ENCODE measurements around the gene PITPNC1. TPM values are rescaled to one million over a fixed set of nuclear protein-coding genes. Genes with fewer than 3 reads are reported as not detected.

PITPNC1 gene
- total RNA-seq, 1 experiment from 2014 or later: 22.3 TPM

DNA sequence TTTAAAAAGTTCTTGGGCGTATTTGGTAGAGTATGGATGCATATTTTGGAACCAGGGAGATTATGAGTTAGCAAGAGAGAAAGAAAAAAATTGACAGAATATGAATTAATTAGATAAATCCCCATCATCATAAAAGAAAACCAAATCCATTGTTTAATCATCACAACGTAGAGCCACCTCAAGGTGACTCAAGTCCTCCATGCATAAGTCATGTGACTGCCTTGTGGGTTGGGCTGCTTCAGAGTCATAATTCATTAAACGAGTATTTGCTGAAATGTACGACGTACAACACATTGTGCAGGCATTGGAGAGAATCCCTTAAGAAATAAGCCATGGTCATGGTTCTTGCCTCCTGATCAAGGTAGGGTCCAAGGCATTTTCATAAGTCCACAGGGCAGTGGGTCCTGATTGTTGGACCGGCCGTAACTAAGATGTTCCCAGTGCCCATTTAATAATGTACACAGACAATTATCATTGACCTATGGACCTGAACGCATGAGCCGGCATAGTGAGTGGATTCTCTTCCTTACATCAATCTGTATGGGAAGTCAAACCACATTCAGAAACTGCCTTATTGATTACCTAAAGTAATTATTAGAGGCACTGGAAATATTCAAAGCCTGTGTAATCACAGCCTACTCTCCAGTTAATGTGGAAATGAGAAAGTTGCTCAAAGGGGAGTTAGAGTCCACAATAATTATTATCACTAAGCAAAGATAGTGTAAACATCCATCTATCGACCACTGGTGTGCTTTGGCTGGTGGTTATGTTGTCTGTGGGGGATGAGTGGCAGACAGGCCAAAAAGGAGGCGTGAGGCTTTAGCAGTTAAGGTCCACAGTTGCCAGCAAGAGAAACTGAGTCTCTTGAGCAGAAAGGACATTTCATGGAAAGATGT is 165.4 kb downstream of the PITPNC1 start:
- H3K4me3 ChIP-seq (ENCODE audit: insufficient read depth, low read depth, low read length): no peak overlapping the region
- no peak for DNase-seq
- no peaks in the 10 kb centered on the region for H3K27me3 ChIP-seq (ENCODE audit: control insufficient read depth, insufficient read depth, low read length)
- no peaks in the 10 kb centered on the region; the same call in none of the 2 replicates for H3K36me3 ChIP-seq (replicated peaks; ENCODE audit: control insufficient read depth, insufficient read depth, low read length)

DNA sequence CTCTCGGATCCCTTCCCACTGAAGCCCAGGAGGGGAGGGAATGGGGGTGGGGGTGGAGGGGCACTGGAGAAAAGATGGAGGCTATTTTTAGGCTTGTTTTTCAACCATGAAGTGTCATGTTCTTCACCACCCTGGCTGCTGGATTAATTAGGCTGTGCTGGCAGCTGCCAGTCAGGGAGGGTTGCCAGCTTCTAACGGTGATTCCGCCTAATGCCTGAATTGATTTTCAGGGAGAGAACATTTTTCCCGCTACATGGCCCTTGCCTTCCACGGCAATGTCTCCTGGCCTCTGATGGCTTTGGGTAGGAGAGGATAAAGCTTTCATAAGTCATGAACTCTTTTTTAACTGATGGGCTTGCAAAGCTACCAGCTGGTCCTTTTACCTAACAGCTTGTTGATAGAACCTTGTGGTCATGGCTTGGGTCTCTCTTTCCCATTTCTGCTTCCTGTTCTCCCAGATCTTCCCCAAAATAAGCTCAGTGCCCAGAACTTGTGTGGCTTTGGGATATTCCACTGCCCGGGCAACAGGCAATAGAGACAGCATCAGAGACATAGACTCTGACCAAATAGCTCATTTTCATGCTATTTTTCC is 167.4 kb downstream of the PITPNC1 start:
- DNase-seq: no peak
- H3K27me3 ChIP-seq (ENCODE audit: control insufficient read depth, insufficient read depth, low read length): no peaks in the 10 kb centered on the region

DNA sequence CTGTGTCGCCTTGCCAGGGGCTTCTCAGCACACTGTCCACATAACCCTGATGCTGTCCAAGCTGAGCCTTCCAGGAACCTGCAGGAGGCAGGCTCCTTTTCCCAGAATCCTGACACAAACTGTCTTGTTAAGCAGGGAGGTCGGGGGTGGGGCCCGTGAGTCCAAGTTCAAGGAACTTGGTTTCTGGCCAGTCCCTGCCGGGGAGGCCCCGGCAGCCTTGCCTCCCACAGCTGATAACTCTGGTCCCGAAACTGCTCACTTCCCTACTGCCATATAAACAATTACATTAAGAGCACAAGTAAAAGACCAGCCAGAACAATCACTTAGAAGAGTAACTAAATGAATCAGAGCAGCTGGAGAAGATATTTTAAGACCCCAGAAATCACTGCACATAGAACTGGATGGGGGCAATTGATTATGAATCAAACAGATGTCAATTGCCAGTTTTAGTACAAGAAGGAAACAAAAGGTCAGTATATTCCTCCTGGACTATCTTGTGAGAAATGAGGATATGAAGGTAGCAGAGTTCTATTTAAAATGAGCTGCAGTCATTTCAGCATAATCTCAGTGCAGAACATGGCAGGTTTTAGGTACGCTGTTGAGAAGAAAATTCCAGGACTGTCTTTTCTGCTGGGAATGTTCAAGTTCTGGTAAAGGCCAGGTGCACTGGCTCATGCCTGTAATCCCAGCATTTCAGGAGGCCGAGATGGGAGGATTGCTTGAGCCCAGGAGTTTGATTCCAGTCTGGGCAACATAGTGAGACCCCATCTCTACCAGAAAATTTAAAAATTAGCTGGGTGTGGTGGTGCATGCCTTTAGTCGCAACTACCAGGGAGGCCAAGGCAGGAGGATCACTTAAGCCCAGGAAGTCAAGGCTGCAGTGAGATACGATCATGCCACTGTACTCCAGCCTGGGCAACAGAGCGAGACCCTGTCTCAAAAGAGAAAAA is 169.8 kb downstream of the PITPNC1 start:
- peak; percentile 38 for DNase-seq
- H3K27me3 ChIP-seq (ENCODE audit: control insufficient read depth, insufficient read depth, low read length): no peaks in the 10 kb centered on the region
- no peak overlapping the region for H3K4me3 ChIP-seq (ENCODE audit: insufficient read depth, low read depth, low read length)
- no peaks in the 10 kb centered on the region; the same call in 1 of the 2 replicates for H3K36me3 ChIP-seq (replicated peaks; ENCODE audit: control insufficient read depth, insufficient read depth, low read length)

More for the DNA sequence above, 167.4 kb downstream of the PITPNC1 start:
- no peak overlapping the region for H3K4me3 ChIP-seq (ENCODE audit: insufficient read depth, low read depth, low read length)
- no peaks in the 10 kb centered on the region; the same call in none of the 2 replicates for H3K36me3 ChIP-seq (replicated peaks; ENCODE audit: control insufficient read depth, insufficient read depth, low read length)

DNA sequence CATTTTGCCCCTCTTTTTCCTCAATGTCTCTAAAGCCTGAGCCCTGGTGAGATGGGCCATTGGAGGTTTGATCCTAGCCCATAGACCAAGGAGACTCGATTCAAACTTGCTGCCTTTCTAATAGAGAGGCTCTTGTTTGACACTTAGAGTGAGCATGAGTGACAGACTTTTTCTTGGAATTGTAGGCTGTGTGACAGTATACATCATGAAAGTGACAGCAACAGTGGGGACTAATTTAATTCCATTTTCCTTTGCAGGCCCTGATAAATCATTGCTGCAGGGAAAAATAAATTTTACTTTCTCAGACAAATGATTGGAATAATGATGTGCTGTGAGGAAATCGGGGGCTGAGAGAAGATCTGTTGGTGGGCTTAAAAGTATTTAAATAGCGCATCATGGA is 171.6 kb downstream of the PITPNC1 start:
- H3K36me3 ChIP-seq (replicated peaks; ENCODE audit: control insufficient read depth, insufficient read depth, low read length): no peaks in the 10 kb centered on the region; the same call in 1 of the 2 replicates
- DNase-seq: no peak
- no peaks in the 10 kb centered on the region for H3K27me3 ChIP-seq (ENCODE audit: control insufficient read depth, insufficient read depth, low read length)
- no peak overlapping the region for H3K4me3 ChIP-seq (ENCODE audit: insufficient read depth, low read depth, low read length)

DNA sequence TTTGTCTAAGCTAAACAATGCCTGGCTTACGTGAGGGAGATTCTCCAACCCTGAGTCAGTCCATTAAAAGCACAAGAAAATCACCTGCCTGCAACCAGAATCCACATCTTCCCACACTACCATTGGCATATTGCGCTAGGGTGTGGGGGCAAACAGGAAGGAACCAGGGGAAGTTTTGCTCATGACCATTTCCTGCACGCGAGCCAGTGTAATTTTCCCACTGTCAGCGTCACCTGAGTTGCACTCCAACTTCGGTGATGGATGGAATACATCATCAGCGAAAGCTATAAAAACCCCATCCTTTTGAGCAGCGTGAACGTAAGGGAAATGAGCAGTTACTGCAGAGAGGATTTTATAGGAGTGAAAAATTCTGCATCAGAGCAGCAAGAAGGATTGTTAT is 172.7 kb downstream of the PITPNC1 start:
- no peak overlapping the region for H3K4me3 ChIP-seq (ENCODE audit: insufficient read depth, low read depth, low read length)
- no peak for DNase-seq
- H3K27me3 ChIP-seq (ENCODE audit: control insufficient read depth, insufficient read depth, low read length): no peaks in the 10 kb centered on the region
- no peaks in the 10 kb centered on the region; the same call in 1 of the 2 replicates for H3K36me3 ChIP-seq (replicated peaks; ENCODE audit: control insufficient read depth, insufficient read depth, low read length)

DNA sequence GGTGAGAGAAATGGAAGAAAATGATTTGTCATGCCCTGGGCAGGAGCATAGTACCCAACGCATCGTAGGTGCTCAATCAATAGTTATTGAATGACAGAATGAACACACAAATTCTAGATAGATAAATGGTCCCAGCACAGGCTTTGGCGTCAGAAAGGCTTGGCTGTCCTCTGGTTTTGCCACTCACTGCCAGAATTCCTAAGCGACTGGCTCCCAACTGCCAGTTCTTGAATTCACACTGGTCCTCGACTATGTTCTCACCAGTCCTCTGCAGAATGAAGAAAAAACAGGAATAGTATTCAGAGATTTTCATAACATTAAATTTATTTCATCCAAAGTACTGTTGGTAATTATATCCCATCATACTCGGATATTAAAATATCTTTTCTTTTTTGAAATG is 177.6 kb downstream of the PITPNC1 start:
- H3K4me3 ChIP-seq (ENCODE audit: insufficient read depth, low read depth, low read length): no peak overlapping the region
- no peak for DNase-seq
- peaks cover 2% of the 10 kb centered on the region; the same call in 1 of the 2 replicates for H3K36me3 ChIP-seq (replicated peaks; ENCODE audit: control insufficient read depth, insufficient read depth, low read length)
- no peaks in the 10 kb centered on the region for H3K27me3 ChIP-seq (ENCODE audit: control insufficient read depth, insufficient read depth, low read length)

DNA sequence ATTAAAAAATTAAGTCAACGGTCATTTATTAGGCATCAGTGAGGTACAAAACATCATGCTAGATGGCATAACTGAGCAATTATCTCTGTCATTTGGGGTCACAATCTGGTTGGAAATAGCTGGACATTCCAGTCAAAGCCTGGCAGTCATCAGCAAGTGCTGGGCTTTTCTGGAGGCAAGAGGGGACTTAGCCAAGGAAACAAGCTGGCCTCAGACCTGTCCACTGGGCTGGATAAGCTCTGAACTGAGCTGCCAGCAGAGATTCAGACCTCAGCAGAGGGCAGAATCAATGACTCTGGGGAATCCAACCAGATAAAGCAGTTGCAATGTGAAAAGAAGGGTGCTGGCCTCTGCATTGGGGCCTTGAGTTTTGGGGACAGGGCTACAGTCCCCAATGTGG is 178.8 kb downstream of the PITPNC1 start:
- Histone ChIP-seq H3K27me3 (ENCODE audit: control insufficient read depth, insufficient read depth, low read length) (no peaks in the 10 kb centered on the region), H3K36me3 (replicated peaks; ENCODE audit: control insufficient read depth, insufficient read depth, low read length) (peaks cover 2% of the 10 kb centered on the region; the same call in 1 of the 2 replicates), H3K4me3 (ENCODE audit: insufficient read depth, low read depth, low read length) (no peak overlapping the region)
- no peak for DNase-seq

DNA sequence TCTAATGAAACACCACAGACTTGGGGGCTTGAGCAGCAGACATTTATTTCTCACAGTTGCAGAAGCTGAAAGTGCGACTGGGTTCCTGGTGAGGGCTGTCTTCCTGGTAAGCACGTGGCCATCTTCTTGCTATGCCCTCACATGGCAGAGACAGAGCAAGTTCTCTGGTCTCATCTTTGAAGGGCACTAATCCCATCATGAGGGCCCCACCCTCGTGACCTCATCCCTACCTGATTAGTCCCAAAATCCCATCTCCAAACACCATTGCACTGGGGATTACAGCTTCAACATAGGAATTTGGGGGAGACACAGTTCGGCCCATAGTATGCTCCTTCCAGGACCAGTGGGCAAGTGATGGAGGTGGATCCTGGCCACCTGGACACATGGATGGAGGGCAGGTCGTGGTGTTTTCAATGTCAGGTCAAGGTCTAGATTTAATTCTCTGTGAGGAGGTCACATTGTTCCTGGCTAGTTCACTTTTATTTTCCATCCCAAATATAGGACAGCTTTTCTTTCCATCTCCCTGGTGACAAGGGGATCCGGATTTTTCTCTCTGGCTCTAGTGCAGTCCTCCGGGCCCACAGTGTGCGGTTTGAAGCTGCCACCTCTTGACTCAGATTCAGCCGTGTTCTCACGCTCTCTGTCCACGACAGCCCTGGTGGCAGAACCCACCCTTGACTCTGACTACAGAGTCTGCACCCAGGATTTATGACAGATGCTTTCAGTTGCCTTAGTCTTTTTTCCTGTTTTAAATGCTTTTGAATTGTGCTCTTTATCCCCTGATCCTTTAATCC is 180.2 kb downstream of the PITPNC1 start:
- peaks cover 2% of the 10 kb centered on the region; the same call in 1 of the 2 replicates for H3K36me3 ChIP-seq (replicated peaks; ENCODE audit: control insufficient read depth, insufficient read depth, low read length)
- no peak for DNase-seq
- no peaks in the 10 kb centered on the region for H3K27me3 ChIP-seq (ENCODE audit: control insufficient read depth, insufficient read depth, low read length)

DNA sequence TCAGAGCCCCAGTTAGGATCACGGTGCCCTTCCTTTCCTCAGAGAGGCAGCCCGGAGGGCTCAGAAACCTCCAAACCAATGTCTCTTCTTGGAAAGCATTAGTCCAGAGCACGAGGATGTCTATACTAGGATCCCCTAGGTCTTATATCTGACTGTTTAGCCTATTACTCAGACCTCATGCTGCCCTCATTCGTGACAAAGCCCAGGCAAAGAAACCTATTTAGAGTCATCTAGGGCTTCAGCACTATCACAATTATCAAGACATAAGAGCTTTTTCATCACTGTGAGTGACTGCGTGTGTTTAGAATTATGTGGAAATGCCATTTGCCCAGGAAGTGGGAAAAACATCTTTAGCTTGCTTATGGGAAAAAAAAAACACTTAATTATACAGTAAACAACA is 180.8 kb downstream of the PITPNC1 start:
- Histone ChIP-seq H3K36me3 (replicated peaks; ENCODE audit: control insufficient read depth, insufficient read depth, low read length) (peaks cover 2% of the 10 kb centered on the region; the same call in 1 of the 2 replicates), H3K4me3 (ENCODE audit: insufficient read depth, low read depth, low read length) (no peak overlapping the region), H3K27me3 (ENCODE audit: control insufficient read depth, insufficient read depth, low read length) (no peaks in the 10 kb centered on the region)
- no peak for DNase-seq

More for the DNA sequence above, 180.2 kb downstream of the PITPNC1 start:
- no peak overlapping the region for H3K4me3 ChIP-seq (ENCODE audit: insufficient read depth, low read depth, low read length)

DNA sequence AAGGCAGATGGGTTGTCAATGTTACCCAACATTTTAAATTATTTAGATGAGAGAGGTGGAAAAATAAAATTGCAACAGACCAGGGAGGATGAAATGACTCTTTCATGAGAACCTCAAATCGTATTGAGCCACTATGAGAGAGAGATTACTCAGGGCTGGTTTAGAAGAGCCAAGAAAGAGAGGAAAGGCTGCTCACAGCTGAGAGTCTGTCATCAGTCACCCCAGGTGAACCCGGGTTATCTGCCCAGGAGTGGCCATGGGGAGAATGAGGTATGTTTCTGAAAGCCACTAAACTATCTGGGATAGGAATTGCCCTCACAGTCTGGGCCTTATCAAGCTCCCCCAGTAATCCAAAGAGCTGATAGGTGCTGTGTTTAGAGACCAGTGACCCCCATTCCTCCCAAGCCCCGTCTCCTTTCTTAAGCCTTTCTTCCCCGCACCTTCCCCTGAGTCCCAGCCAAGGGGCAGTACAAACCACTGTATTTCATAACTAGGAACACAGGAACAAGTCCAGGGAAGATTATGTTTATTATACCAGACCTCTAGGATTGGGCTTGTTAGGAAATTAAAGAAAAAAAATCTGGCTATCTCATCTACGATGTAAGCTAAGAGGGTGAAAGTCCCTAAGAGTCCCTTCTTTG is 181.8 kb downstream of the PITPNC1 start:
- Histone ChIP-seq H3K36me3 (replicated peaks; ENCODE audit: control insufficient read depth, insufficient read depth, low read length) (peaks cover 2% of the 10 kb centered on the region; the same call in 1 of the 2 replicates), H3K27me3 (ENCODE audit: control insufficient read depth, insufficient read depth, low read length) (no peaks in the 10 kb centered on the region), H3K4me3 (ENCODE audit: insufficient read depth, low read depth, low read length) (no peak overlapping the region)
- DNase-seq: no peak

DNA sequence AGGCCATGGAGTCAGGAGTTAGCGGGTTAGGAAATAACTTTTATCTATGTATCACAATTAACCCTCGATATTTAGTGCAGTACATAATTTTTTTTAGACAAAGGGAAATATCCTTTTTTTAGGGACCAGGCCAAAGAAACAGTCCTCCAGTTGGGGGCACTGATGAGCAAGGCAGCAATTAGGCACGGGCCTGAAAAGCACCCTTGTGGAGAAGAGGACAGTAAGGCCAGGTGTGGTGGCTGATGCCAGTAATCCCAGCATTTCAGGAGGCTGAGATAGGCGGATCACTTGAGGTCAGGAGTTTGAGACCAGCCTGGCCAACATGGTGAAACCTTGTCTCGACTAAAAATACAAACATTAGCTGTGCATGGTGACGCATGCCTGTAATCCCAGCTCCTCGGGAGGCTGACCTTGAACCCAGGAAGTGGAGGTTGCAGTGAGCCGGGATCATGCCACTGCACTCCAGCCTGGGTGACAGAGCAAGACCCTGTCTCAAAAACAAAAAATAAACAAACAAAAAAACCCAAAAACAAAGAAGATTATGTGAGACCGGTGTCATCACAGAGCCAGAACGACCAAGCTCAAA is 182.4 kb downstream of the PITPNC1 start:
- H3K4me3 ChIP-seq (ENCODE audit: insufficient read depth, low read depth, low read length): no peak overlapping the region
- DNase-seq: peak; percentile 41
- H3K36me3 ChIP-seq (replicated peaks; ENCODE audit: control insufficient read depth, insufficient read depth, low read length): peaks cover 2% of the 10 kb centered on the region; the same call in 1 of the 2 replicates
- H3K27me3 ChIP-seq (ENCODE audit: control insufficient read depth, insufficient read depth, low read length): no peaks in the 10 kb centered on the region

DNA sequence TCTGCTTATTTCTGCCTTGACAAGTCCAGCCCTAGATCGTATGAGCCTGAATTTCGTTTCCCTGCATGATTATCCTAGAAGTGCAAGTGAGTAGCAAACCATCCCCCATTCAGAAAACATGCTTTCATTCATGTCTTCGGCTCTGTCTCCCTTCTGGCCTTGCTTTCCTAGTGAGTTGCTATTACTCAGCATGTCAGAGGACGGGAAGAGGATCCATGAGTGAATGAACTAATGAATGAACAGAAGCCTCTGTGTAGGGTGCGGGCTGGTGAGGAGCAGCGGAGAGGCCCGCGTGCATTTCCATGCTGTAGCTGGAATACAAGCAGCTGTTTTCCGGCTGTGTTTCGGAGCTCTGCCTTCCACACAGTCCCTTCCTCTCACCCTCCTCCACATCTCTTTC is 184.9 kb downstream of the PITPNC1 start:
- no peak for DNase-seq
- H3K4me3 ChIP-seq (ENCODE audit: insufficient read depth, low read depth, low read length): no peak overlapping the region
- no peaks in the 10 kb centered on the region; the same call in 1 of the 2 replicates for H3K36me3 ChIP-seq (replicated peaks; ENCODE audit: control insufficient read depth, insufficient read depth, low read length)
- no peaks in the 10 kb centered on the region for H3K27me3 ChIP-seq (ENCODE audit: control insufficient read depth, insufficient read depth, low read length)

DNA sequence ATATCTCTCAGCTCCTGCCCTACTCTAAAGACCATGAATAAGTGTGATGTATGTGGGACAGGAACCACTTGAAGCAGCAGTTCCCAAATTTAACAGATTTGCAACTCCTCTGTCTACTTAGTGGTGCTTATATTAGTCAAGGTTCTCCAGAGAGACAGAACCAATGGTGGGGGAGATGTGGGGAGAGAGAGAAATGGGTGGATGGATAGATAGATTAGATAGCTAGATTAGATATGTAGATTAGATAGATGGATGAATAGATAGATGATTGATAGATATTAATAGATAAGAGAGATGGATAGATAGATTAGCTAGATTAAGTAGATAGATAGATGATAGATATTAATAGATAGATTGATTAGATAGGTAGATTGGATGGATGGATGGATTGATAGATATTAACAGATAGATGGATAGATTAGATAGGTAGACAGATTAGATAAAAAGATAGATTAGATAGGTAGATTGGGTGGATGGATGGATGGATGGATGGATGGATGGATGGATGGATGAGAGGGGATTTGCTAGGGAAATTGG is 186.7 kb downstream of the PITPNC1 start:
- Histone ChIP-seq H3K36me3 (replicated peaks; ENCODE audit: control insufficient read depth, insufficient read depth, low read length) (no peaks in the 10 kb centered on the region), H3K27me3 (ENCODE audit: control insufficient read depth, insufficient read depth, low read length) (no peaks in the 10 kb centered on the region)
- no peak for DNase-seq

More for the DNA sequence above, 186.7 kb downstream of the PITPNC1 start:
- no peak overlapping the region for H3K4me3 ChIP-seq (ENCODE audit: insufficient read depth, low read depth, low read length)
